ENCODE results near the gene PTPRG.

Gene PTPRG

GRCh38 chr3:61595288-61595687, 33.9 kb downstream of the PTPRG start:
- H3K27ac ChIP-seq (ENCODE audit: low read depth, low read length), result no peak overlapping the region
- H3K4me2 ChIP-seq (ENCODE audit: low read length), result no peak overlapping the region
- H3K79me2 ChIP-seq (ENCODE audit: control insufficient read depth, low read length), result no peaks in the 10 kb centered on the region
- no peak for TF ChIP-seq EZH2phosphoT487 (IDR thresholded peaks at IDR 0.05; ENCODE audit: borderline replicate concordance, low read length)
- TF ChIP-seq CTCF (IDR thresholded peaks at IDR 0.05; ENCODE audit: low read depth, low read length, poor library complexity, severe bottlenecking), result no peak
- H3F3A ChIP-seq (ENCODE audit: control insufficient read depth, insufficient read depth), result no peaks in the 10 kb centered on the region
- no peak overlapping the region for H3K4me3 ChIP-seq (ENCODE audit: low read length)
- no peaks in the 10 kb centered on the region for H3K4me1 ChIP-seq (ENCODE audit: control insufficient read depth, low read length)
- no peaks in the 10 kb centered on the region for H3K9me2 ChIP-seq (replicated peaks; ENCODE audit: control insufficient read depth, low read length)
- no peaks in the 10 kb centered on the region for H4K20me1 ChIP-seq (ENCODE audit: control insufficient read depth, insufficient read depth, low read depth, low read length)
- H3K9me3 ChIP-seq (ENCODE audit: control insufficient read depth, insufficient read depth, low read length), result no peaks in the 10 kb centered on the region
- H3K36me3 ChIP-seq (ENCODE audit: control insufficient read depth, low read length), result no peaks in the 10 kb centered on the region
- no peaks in the 10 kb centered on the region for H3K27me3 ChIP-seq (ENCODE audit: control insufficient read depth, low read length)

- Histone ChIP-seq H4K20me1 (ENCODE audit: control insufficient read depth, insufficient read depth, low read depth, low read length) (no peaks in the 10 kb centered on the region), H3K4me3 (ENCODE audit: low read length) (no peak overlapping the region), H3K79me2 (ENCODE audit: control insufficient read depth, low read length) (no peaks in the 10 kb centered on the region), H3K9me2 (replicated peaks; ENCODE audit: control insufficient read depth, low read length) (no peaks in the 10 kb centered on the region), H3K4me2 (ENCODE audit: low read length) (no peak overlapping the region), H3K27me3 (ENCODE audit: control insufficient read depth, low read length) (no peaks in the 10 kb centered on the region), H3F3A (ENCODE audit: control insufficient read depth, insufficient read depth) (no peaks in the 10 kb centered on the region), H3K9me3 (ENCODE audit: control insufficient read depth, insufficient read depth, low read length) (no peaks in the 10 kb centered on the region), H3K4me1 (ENCODE audit: control insufficient read depth, low read length) (no peaks in the 10 kb centered on the region), H3K27ac (ENCODE audit: low read depth, low read length) (no peak overlapping the region), H3K36me3 (ENCODE audit: control insufficient read depth, low read length) (no peaks in the 10 kb centered on the region)
- no peak for TF ChIP-seq CTCF (IDR thresholded peaks at IDR 0.05; ENCODE audit: low read depth, low read length, poor library complexity, severe bottlenecking)
- TF ChIP-seq EZH2phosphoT487 (IDR thresholded peaks at IDR 0.05; ENCODE audit: borderline replicate concordance, low read length), result no peak
Measured at GRCh38 chr3:61595826-61596225, 34.5 kb downstream of the PTPRG start.

GRCh38 chr3:61597906-61598305, 36.5 kb downstream of the PTPRG start:
- Histone ChIP-seq H3K79me2 (ENCODE audit: control insufficient read depth, low read length) (no peaks in the 10 kb centered on the region), H3K4me2 (ENCODE audit: low read length) (no peak overlapping the region), H3K27me3 (ENCODE audit: control insufficient read depth, low read length) (no peaks in the 10 kb centered on the region), H3K36me3 (ENCODE audit: control insufficient read depth, low read length) (no peaks in the 10 kb centered on the region), H3K9me3 (ENCODE audit: control insufficient read depth, insufficient read depth, low read length) (no peaks in the 10 kb centered on the region), H3K4me3 (ENCODE audit: low read length) (no peak overlapping the region), H3K9me2 (replicated peaks; ENCODE audit: control insufficient read depth, low read length) (no peaks in the 10 kb centered on the region), H3K27ac (ENCODE audit: low read depth, low read length) (no peak overlapping the region), H3K4me1 (ENCODE audit: control insufficient read depth, low read length) (no peaks in the 10 kb centered on the region), H4K20me1 (ENCODE audit: control insufficient read depth, insufficient read depth, low read depth, low read length) (no peaks in the 10 kb centered on the region), H3F3A (ENCODE audit: control insufficient read depth, insufficient read depth) (no peaks in the 10 kb centered on the region)
- TF ChIP-seq CTCF (IDR thresholded peaks at IDR 0.05; ENCODE audit: low read depth, low read length, poor library complexity, severe bottlenecking) (no peak), EZH2phosphoT487 (IDR thresholded peaks at IDR 0.05; ENCODE audit: borderline replicate concordance, low read length) (no peak)

DNA sequence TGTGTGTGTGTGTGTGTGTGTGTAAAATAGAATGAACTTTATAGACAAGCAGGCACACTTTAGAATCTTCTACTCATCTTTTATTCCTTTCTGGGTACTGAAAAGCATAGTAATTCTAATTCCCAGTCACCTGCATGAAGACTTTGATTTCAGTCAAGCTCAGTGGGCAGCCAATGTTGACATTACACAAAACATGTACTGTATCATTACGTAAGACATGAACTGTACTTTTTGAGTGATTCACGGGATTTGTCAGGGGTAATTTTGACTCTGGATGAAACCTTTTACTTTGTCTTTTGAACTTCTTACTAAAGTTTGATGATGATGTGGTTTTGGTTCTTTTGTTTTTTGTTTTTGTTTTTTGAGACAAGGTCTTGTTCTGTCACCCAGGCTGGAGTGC, 38.8 kb downstream of the PTPRG start:
- no peak overlapping the region for H3K4me3 ChIP-seq (ENCODE audit: low read length)
- no peaks in the 10 kb centered on the region for H3F3A ChIP-seq (ENCODE audit: control insufficient read depth, insufficient read depth)
- H3K9me2 ChIP-seq (replicated peaks; ENCODE audit: control insufficient read depth, low read length), result no peaks in the 10 kb centered on the region
- no peaks in the 10 kb centered on the region for H4K20me1 ChIP-seq (ENCODE audit: control insufficient read depth, insufficient read depth, low read depth, low read length)
- no peaks in the 10 kb centered on the region for H3K9me3 ChIP-seq (ENCODE audit: control insufficient read depth, insufficient read depth, low read length)
- no peaks in the 10 kb centered on the region for H3K36me3 ChIP-seq (ENCODE audit: control insufficient read depth, low read length)
- H3K79me2 ChIP-seq (ENCODE audit: control insufficient read depth, low read length), result no peaks in the 10 kb centered on the region
- no peak overlapping the region for H3K27ac ChIP-seq (ENCODE audit: low read depth, low read length)
- no peak overlapping the region for H3K4me2 ChIP-seq (ENCODE audit: low read length)
- TF ChIP-seq CTCF (IDR thresholded peaks at IDR 0.05; ENCODE audit: low read depth, low read length, poor library complexity, severe bottlenecking) (no peak), EZH2phosphoT487 (IDR thresholded peaks at IDR 0.05; ENCODE audit: borderline replicate concordance, low read length) (no peak)
- no peaks in the 10 kb centered on the region for H3K27me3 ChIP-seq (ENCODE audit: control insufficient read depth, low read length)
- H3K4me1 ChIP-seq (ENCODE audit: control insufficient read depth, low read length), result no peaks in the 10 kb centered on the region

All from DOHH2 (cell line).